ENCODE results near the gene CLEC9A.
"Not testable (repeated sequence)": the region's sequence is repeated elsewhere in the genome, so short reads cannot be mapped to it uniquely, and the experiment has no call there.

CLEC9A gene

DNA sequence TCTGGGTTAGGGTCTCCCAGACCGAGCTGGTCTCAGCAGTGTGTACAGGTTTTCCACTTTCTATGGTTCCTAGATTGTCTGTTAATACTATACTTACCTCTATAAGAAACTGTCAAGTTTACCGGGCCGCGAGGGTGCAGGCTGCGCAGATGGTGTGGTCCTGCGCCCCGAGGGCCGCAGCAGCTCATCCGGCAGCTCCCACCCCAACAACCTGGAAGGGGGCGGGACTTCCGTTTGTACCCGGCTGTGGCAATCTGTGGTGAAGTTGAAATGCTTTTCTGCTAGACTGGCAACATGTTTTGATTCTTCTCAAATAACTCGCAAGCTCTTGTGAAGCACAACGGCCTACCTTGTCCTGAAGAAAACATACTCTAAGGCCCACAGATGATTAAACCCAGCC, at the start of gene CLEC9A:
Gene CLEC9A, plus strand, starts transcription at position 237 of the 400 bp plus-strand sequence. CDS start 22,006 bp downstream, outside the sequence.
- no peak for DNase-seq
- no peaks in the 10 kb centered on the region for H3K36me3 Mint-ChIP-seq (ENCODE audit: low read depth)
- no peaks in the 10 kb centered on the region for H3K4me1 Mint-ChIP-seq (ENCODE audit: low read depth)
- no peaks in the 10 kb centered on the region for H3K9me3 Mint-ChIP-seq
- H3K4me3 Mint-ChIP-seq = no peak within 1 kb of the TSS
- H3K27me3 Mint-ChIP-seq = no peaks in the 10 kb centered on the region
- H3K27ac Mint-ChIP-seq = no peak within 1 kb of the TSS

DNA sequence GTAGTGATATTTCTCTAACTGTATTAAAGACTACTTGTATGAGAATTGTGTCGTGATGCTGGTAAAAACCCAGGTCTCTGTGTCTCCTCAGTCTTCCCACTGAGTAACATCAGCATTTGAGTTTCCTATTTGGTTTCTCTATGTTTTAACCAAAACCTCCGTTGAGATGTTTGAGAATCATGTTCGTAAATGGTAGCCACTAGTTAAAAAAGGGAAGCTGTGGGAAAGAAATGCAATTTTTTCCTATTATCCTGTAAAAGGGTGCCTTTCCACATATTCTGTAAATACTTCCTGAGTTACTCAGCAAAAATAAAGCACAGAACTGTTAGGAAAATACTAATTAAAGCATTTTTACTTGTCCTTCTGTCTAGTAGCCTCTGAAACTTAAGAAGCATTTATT, 38.6 kb upstream of the CLEC9A start:
- Mint-ChIP-seq H3K36me3 (ENCODE audit: low read depth) (no peaks in the 10 kb centered on the region), H3K9me3 (no peaks in the 10 kb centered on the region), H3K4me1 (ENCODE audit: low read depth) (no peaks in the 10 kb centered on the region), H3K27ac (no peak overlapping the region), H3K4me3 (no peak overlapping the region), H3K27me3 (peaks cover 9% of the 10 kb centered on the region)
- no peak for DNase-seq

DNA sequence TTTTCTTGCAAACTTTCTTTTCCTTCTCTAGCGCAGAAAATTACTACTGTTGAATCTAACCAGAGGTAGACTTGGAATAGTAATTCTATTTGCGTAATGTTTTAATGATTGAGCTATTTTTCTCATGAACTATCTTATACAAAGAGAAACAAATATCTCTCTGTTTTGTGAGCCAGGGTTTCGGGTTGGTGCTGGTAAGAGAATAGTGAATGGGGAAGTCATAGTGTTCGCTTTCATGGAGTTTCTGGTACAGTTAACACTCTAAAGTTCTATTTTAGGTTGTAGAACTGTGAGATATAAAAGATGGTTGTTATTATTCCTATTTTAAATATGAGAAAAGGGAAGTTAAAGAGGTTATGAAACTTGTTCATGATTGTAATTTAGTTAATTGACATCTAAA, 38.2 kb upstream of the CLEC9A start:
- H3K27me3 Mint-ChIP-seq = peaks cover 9% of the 10 kb centered on the region
- H3K9me3 Mint-ChIP-seq = no peaks in the 10 kb centered on the region
- no peaks in the 10 kb centered on the region for H3K4me1 Mint-ChIP-seq (ENCODE audit: low read depth)
- no peak overlapping the region for H3K27ac Mint-ChIP-seq
- DNase-seq = no peak
- no peak overlapping the region for H3K4me3 Mint-ChIP-seq
- H3K36me3 Mint-ChIP-seq (ENCODE audit: low read depth) = no peaks in the 10 kb centered on the region

DNA sequence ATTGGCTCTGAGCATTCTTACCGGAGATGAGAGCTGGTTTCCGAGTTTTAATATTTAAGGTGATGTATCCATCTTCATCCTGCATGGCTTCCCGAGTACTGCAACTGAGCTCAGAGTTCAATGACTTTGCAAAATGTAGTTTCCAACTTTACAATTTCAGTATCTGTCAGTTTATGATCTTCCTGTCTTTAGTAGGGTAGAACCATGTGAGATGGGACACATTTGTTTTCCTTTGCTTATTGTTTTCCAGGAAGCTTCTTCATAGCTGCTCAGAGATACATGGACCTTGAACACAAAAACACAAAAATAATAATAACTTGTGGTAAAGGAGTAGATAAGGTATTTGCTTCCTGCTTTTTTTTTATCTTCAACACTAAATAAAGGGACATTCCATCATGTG, 31.5 kb upstream of the CLEC9A start, which contains the start of gene CLEC1B:
Gene CLEC1B, minus strand, starts transcription at position 106 of the 400 bp plus-strand sequence. Its CDS starts 21 bp downstream, at position 85.
- Mint-ChIP-seq H3K4me1 (ENCODE audit: low read depth) (no peaks in the 10 kb centered on the region), H3K4me3 (no peak within 1 kb of the TSS), H3K9me3 (no peaks in the 10 kb centered on the region), H3K27ac (no peak within 1 kb of the TSS), H3K27me3 (no peaks in the 10 kb centered on the region), H3K36me3 (ENCODE audit: low read depth) (no peaks in the 10 kb centered on the region)
- DNase-seq = no peak

DNA sequence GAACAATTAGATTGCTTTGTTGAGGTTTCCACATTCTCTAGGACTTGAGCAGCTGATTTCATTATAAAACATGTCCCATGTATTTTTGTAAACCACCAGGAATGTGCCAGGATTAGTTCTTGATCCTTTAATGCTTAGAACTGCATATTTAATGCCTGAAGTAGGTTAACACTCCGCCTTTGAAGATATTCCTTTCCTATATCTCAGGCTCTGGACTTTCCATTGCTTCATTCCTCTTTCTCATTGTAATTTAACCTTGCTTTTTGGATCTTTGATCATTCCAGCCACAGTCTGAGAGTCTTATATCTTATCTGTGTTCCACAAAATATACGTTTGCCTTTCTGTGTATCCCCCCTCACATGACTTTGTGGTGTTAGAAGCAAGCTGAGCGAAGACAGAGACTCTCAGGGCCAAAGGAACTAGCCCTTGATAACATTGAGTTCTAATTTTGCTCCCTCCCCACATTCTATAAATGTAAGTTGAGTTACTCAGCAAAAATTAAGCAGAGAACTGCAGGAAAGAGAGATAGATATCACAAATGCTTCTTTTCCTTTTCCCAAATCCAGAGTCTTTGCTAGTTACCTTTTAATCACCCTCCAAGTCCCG, 29.2 kb upstream of the CLEC9A start:
- Mint-ChIP-seq H3K9me3 (no peaks in the 10 kb centered on the region), H3K4me3 (no peak overlapping the region), H3K36me3 (ENCODE audit: low read depth) (no peaks in the 10 kb centered on the region), H3K4me1 (ENCODE audit: low read depth) (no peaks in the 10 kb centered on the region), H3K27me3 (no peaks in the 10 kb centered on the region), H3K27ac (no peak overlapping the region)
- no peak for DNase-seq

DNA sequence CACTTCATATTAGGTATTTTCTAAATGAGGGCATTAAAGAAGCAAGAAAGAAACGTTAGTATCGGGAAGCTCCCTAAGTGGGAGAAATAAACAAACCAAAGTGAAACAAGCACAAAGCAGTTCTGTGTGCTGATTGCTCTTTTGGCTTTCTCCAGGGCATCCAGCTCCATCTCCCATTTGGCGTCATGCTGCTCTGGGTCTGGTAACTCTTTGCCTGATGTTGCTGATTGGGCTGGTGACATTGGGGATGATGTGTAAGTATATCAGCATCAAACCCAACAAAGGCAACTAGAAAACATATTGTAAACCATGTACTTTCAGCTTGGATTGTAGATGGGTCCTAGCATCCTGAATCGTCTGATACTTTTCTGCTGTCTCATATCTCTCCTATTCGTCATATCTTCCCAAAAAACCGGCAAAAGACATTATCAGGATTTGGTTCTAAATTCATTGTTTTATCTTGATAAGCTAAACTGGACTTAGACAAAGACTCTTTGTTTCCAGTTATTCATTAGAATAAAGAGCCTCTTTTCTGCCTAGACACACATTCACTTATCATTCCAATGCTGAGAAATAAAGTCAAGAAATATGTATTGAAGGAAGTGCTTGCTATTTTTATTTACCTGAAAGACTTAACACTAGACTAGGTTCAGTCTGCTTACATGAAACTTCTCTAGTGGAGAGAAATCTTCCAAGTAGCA, 17.7 kb upstream of the CLEC9A start:
- no peak for DNase-seq
- Mint-ChIP-seq H3K4me1 (ENCODE audit: low read depth) (no peaks in the 10 kb centered on the region), H3K4me3 (no peak overlapping the region), H3K36me3 (ENCODE audit: low read depth) (no peaks in the 10 kb centered on the region), H3K27me3 (peaks cover 13% of the 10 kb centered on the region), H3K9me3 (no peaks in the 10 kb centered on the region), H3K27ac (no peak overlapping the region)

DNA sequence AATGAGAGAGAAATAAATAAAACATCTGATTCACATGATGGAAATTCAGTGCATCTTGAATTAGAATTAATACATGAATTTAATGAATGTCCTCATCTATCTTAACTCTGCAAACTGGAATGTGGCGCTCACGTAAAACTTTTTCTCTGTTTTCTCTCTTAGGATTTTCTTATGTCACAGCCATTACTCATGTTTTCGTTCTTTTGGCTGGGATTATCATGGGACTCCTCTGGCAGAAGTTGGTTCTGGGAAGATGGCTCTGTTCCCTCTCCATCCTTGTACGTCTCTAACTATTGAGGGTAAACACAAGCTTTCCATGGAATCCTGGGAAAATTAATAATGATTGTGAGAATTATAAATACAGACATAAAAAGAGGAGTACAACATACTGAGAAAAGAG, 15.0 kb upstream of the CLEC9A start:
- no peaks in the 10 kb centered on the region for H3K36me3 Mint-ChIP-seq (ENCODE audit: low read depth)
- H3K27me3 Mint-ChIP-seq = peaks cover 13% of the 10 kb centered on the region
- H3K4me3 Mint-ChIP-seq = no peak overlapping the region

DNA sequence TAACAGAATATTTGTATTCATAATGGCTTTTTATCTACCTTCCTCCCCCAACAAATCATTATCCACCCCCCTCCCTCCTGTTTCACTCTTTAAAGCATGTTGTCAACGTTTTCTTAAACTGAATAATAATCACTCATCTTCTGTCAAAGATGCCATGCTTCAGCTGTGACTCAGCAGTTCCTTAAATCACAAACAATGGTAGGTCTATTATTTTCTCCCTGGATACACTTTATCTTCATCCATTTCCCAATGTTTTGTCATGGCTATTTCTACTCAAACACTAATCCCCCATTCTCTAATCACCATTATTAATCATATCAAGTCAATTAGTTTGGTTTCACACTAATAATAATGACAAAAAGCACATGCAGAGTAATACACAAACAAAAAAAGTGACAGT, 13.6 kb upstream of the CLEC9A start:
- no peak overlapping the region for H3K27ac Mint-ChIP-seq
- no peaks in the 10 kb centered on the region for H3K36me3 Mint-ChIP-seq (ENCODE audit: low read depth)
- H3K9me3 Mint-ChIP-seq = no peaks in the 10 kb centered on the region
- H3K27me3 Mint-ChIP-seq = peaks cover 9% of the 10 kb centered on the region
- no peak for DNase-seq
- no peaks in the 10 kb centered on the region for H3K4me1 Mint-ChIP-seq (ENCODE audit: low read depth)
- H3K4me3 Mint-ChIP-seq = no peak overlapping the region

More for the DNA sequence above, 15.0 kb upstream of the CLEC9A start:
- Mint-ChIP-seq H3K4me1 (ENCODE audit: low read depth) (no peaks in the 10 kb centered on the region), H3K9me3 (no peaks in the 10 kb centered on the region), H3K27ac (no peak overlapping the region)
- DNase-seq = no peak

DNA sequence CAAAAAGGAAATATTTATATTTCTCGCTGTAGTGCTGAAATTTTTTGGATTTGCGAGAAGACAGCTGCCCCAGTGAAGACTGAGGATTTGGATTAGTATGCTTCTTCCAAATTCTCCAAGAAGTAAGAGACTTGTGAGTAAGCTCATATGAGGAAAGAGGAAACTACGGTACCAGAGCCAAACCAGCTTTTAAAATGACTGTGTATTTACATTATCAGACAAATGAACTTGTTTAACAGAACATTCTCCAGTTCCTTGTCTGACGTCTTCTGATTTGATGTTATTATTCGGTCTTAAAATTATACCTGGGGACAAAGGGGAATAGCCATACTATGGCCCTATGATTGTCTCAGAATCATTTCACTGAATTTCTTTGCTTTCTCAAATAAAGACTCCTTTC, 12.1 kb upstream of the CLEC9A start:
- no peaks in the 10 kb centered on the region for H3K9me3 Mint-ChIP-seq
- peaks cover 9% of the 10 kb centered on the region for H3K27me3 Mint-ChIP-seq
- no peak overlapping the region for H3K27ac Mint-ChIP-seq
- H3K4me3 Mint-ChIP-seq = no peak overlapping the region
- no peak for DNase-seq
- H3K4me1 Mint-ChIP-seq (ENCODE audit: low read depth) = no peaks in the 10 kb centered on the region
- H3K36me3 Mint-ChIP-seq (ENCODE audit: low read depth) = no peaks in the 10 kb centered on the region

DNA sequence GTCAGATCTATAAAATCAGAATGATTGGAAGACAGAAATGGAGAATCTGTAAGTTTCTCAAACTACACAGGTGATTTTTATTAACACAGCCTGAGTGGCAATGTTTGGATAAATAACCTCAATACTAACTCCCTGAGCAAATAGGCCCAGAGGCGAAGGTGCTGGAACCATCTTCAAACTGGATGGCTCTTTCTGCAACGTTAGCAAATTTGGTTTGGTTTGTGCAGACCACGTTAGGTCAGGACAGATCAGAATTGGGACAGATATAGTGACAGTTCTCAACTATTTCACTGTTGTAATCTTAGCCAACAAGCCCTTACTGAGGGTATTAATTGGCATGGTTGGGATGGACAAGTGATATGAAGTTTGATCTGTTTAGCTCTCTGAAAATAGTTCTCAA, 9.1 kb upstream of the CLEC9A start:
- Mint-ChIP-seq H3K4me1 (ENCODE audit: low read depth) (no peaks in the 10 kb centered on the region), H3K27me3 (no peaks in the 10 kb centered on the region), H3K4me3 (no peak overlapping the region), H3K27ac (no peak overlapping the region), H3K9me3 (no peaks in the 10 kb centered on the region), H3K36me3 (ENCODE audit: low read depth) (no peaks in the 10 kb centered on the region)
- no peak for DNase-seq

DNA sequence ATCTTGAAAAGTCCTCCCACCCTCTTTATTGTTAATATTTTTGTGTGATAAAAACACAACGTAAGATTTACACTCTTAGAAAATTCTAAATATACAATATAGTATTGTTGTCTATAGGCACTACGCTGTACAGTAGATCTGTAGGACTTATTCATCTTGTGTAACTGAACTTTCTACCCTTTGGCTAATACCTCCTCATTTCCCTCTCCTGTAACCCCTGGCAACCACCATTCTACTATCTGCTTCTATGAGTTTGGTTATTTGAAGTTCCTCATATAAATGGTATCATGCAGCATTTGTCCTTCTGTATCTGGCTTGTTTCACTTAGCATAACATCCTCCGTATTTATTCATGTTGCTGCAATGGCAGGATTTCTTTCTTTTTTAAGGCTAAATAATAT, 5.2 kb upstream of the CLEC9A start:
- Mint-ChIP-seq H3K27me3 (no peaks in the 10 kb centered on the region), H3K36me3 (ENCODE audit: low read depth) (no peaks in the 10 kb centered on the region), H3K4me1 (ENCODE audit: low read depth) (no peaks in the 10 kb centered on the region), H3K27ac (no peak overlapping the region), H3K9me3 (no peaks in the 10 kb centered on the region), H3K4me3 (no peak overlapping the region)
- no peak for DNase-seq

DNA sequence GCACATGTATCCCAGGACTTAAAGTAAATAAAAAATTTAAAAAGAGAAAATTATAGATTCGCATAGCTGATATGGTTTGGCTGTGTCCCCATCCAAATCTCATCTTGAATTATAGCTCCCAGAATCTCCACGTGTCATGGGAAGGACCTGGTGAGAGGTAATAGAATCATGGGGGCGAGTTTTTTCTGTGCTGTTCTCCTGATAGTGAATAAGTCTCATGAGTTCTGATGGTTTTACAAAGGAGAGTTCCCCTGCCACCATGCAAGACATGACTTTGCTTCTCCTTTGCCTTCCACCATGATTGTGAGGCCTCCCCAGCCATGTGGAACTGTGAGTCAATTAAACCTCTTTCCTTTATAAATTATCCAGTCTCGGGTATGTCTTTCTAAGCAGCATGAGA, 3.8 kb upstream of the CLEC9A start:
- H3K4me1 Mint-ChIP-seq (ENCODE audit: low read depth); H3K27ac Mint-ChIP-seq; H3K9me3 Mint-ChIP-seq; H3K36me3 Mint-ChIP-seq (ENCODE audit: low read depth); H3K27me3 Mint-ChIP-seq; H3K4me3 Mint-ChIP-seq; DNase-seq: not testable (repeated sequence)

DNA sequence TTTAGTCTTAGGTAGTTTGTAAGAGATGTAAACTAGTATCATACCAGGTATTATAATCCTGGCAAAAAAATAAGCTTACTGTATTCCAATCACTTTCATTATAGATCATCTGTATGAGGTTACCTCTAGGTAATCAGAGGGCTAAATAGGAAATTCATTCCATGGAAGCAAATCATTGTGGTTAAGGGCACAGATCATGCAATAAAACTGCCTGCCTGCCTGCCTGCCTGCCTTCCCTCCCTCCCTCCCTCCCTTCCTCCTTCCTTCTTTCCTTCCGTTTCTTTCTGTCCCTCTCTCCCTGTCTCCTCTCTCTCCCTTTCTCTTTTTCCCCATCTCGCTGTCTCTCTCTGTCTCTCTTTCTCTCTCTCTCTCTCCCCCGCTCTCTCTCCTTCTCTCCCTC, 3.2 kb upstream of the CLEC9A start:
- Mint-ChIP-seq H3K27ac (no peak overlapping the region), H3K9me3 (no peaks in the 10 kb centered on the region), H3K27me3 (no peaks in the 10 kb centered on the region), H3K4me1 (ENCODE audit: low read depth) (no peaks in the 10 kb centered on the region), H3K4me3 (no peak overlapping the region), H3K36me3 (ENCODE audit: low read depth) (no peaks in the 10 kb centered on the region)
- no peak for DNase-seq

DNA sequence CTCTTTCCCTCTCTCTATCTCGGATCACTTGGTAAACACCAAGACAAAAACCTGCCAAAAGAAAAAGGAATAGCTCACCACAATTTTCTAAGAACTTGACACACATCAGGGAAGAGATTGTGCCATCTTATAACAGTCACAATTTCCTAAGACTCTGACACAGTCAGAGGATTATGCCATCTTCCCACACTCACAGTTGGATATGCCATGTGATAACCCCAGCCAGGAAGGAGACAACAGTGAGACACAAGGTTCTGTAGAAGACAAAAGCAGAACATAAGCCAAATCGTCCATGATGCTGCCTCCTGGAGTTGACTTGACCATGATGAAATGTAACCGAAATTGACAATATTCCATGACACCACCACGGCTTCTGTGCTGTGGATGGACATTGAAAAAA, 2.8 kb upstream of the CLEC9A start:
- no peak overlapping the region for H3K4me3 Mint-ChIP-seq
- no peaks in the 10 kb centered on the region for H3K4me1 Mint-ChIP-seq (ENCODE audit: low read depth)
- no peaks in the 10 kb centered on the region for H3K9me3 Mint-ChIP-seq

DNA sequence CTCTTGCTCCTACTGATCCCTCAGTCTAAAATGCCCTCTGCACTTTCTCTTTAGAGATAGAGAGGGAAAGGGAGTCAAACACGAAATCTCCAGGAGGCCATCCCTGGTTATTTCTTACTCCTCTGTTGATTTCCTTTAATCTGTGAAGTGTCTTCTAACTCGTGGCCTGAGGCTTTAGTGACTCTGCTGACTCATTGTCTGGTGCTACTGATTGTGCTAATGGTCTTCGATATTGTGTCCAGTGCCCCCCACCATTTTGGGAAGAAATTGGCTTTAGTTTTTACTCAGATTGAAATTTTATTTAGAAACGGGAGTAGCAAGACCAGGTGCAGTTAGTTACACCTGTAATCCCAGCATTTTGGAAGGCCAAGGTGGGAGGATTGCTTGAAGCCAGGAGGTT, 839 bp downstream of the CLEC9A start:
- Mint-ChIP-seq H3K4me3 (no peak overlapping the region), H3K27me3 (no peaks in the 10 kb centered on the region), H3K9me3 (no peaks in the 10 kb centered on the region), H3K4me1 (ENCODE audit: low read depth) (no peaks in the 10 kb centered on the region), H3K27ac (no peak overlapping the region), H3K36me3 (ENCODE audit: low read depth) (no peaks in the 10 kb centered on the region)
- no peak for DNase-seq

More for the DNA sequence above, 2.8 kb upstream of the CLEC9A start:
- H3K36me3 Mint-ChIP-seq (ENCODE audit: low read depth) = no peaks in the 10 kb centered on the region
- H3K27me3 Mint-ChIP-seq = no peaks in the 10 kb centered on the region
- DNase-seq = no peak
- H3K27ac Mint-ChIP-seq = no peak overlapping the region
